IMR-90 (cell line): ENCODE data around the gene DLK2.

Experiments used
- CEBPB ChIP-seq: IDR thresholded peaks from 2 replicates; pipeline ENCODE4 v1.6.1; 2012; ENCODE audit warnings: low read depth, low read length, improper control_type of control experiment
- CTCF ChIP-seq: conservative IDR thresholded peaks from 2 replicates; pipeline ENCODE4 v1.5.1; 2012; ENCODE audit warnings: mild to moderate bottlenecking, low read depth, low read length, improper control_type of control experiment
- MAZ ChIP-seq: IDR thresholded peaks from 2 replicates; pipeline ENCODE4 v1.6.1; 2012; ENCODE audit warnings: low read depth, mild to moderate bottlenecking, low read length, improper control_type of control experiment, moderate library complexity, borderline replicate concordance

GRCh38 chr6:43420012-43420709 is 35.2 kb downstream of the DLK2 start:
- no peak for TF ChIP-seq CEBPB
- no peak for TF ChIP-seq CTCF
- TF ChIP-seq MAZ = no peak
